Ishikawa (cell line): ENCODE data around the gene HOXA9.

ENCODE experiments used
- CEBPB ChIP-seq: IDR thresholded peaks from 2 replicates; pipeline ENCODE4 v1.6.1; 2012
- CREB1 ChIP-seq: IDR thresholded peaks from 2 replicates; pipeline ENCODE4 v1.6.1; 2012; ENCODE audit warnings: low read depth
- EGR1 ChIP-seq: IDR thresholded peaks from 2 replicates; pipeline ENCODE4 v1.6.1; 2012
- EP300 ChIP-seq: IDR thresholded peaks from 2 replicates; pipeline ENCODE4 v1.6.1; 2012; ENCODE audit warnings: borderline replicate concordance
- FOXM1 ChIP-seq: IDR thresholded peaks from 2 replicates; pipeline ENCODE4 v1.6.1; 2012; ENCODE audit warnings: low read depth, borderline replicate concordance
- MAX ChIP-seq: IDR thresholded peaks from 2 replicates; pipeline ENCODE4 v1.6.1; 2012
- NFIC ChIP-seq: IDR thresholded peaks from 2 replicates; pipeline ENCODE4 v1.6.1; 2012
- RAD21 ChIP-seq: IDR thresholded peaks from 2 replicates; pipeline ENCODE4 v1.6.1; 2012; ENCODE audit warnings: low read depth
- REST ChIP-seq: IDR thresholded peaks from 2 replicates; pipeline ENCODE4 v1.6.1; 2012; ENCODE audit warnings: low read depth, mild to moderate bottlenecking
- TAF1 ChIP-seq: IDR thresholded peaks from 2 replicates; pipeline ENCODE4 v1.6.1; 2012; ENCODE audit warnings: low read depth, mild to moderate bottlenecking
- TCF12 ChIP-seq: IDR thresholded peaks from 2 replicates; pipeline ENCODE4 v1.6.1; 2012; ENCODE audit warnings: low read depth
- TEAD4 ChIP-seq: IDR thresholded peaks from 2 replicates; pipeline ENCODE4 v1.6.1; 2012
- USF1 ChIP-seq: IDR thresholded peaks from 2 replicates; pipeline ENCODE4 v1.6.1; 2012
- YY1 ChIP-seq: IDR thresholded peaks from 2 replicates; pipeline ENCODE4 v1.6.1; 2012; ENCODE audit warnings: low read depth
- ZBTB7A ChIP-seq: IDR thresholded peaks from 2 replicates; pipeline ENCODE4 v1.6.1; 2012; ENCODE audit warnings: low read depth

HOXA9 gene

GRCh38 chr7:27147199-27148030 is 17.9 kb downstream of the HOXA9 start, which contains the start of gene HOXA6:
HOXA6 (minus strand) TSS chr7:27147774; CDS start chr7:27147749, 25 bp downstream.
- TF ChIP-seq CREB1 (no peak), USF1 (peak; percentile 85)

- TF ChIP-seq YY1 (no peak), REST (no peak), TCF12 (no peak), EGR1 (no peak), USF1 (no peak), NFIC (no peak), EP300 (no peak), TEAD4 (no peak), CEBPB (no peak), FOXM1 (no peak), MAX (no peak), TAF1 (no peak), RAD21 (no peak), CREB1 (no peak), ZBTB7A (no peak)
Observed at GRCh38 chr7:27146491-27147198, 18.7 kb downstream of the HOXA9 start.

GRCh38 chr7:27145914-27146412 is 19.4 kb downstream of the HOXA9 start:
- TF ChIP-seq ZBTB7A, result no peak
- no peak for TF ChIP-seq EP300

- TF ChIP-seq USF1 (no peak), RAD21 (no peak)
Observed at GRCh38 chr7:27145165-27145913, 20.0 kb downstream of the HOXA9 start.

- no peak for TF ChIP-seq FOXM1
- TF ChIP-seq EGR1, result no peak
- TF ChIP-seq USF1, result no peak
- TF ChIP-seq CREB1, result no peak
- TF ChIP-seq EP300, result no peak
- TF ChIP-seq TAF1, result no peak
Observed at GRCh38 chr7:27144781-27145164, 20.6 kb downstream of the HOXA9 start.

- no peak for TF ChIP-seq NFIC
- peak; percentile 25; the same call in 1 of the 2 replicates for TF ChIP-seq ZBTB7A
Observed at GRCh38 chr7:27143950-27144780, 21.2 kb downstream of the HOXA9 start.
